Neuron (in vitro differentiated cells): ENCODE results near the gene GRIA2.

Experiments used
- H2AFZ ChIP-seq: one replicate; pipeline ENCODE4 v1.6.1; 2013; ENCODE audit warnings: low read depth, mild to moderate bottlenecking, inconsistent platforms, low read length, moderate library complexity
- H3K27me3 ChIP-seq: one replicate; pipeline ENCODE4 v1.6.1; 2013; ENCODE audit warnings: low read length; ENCODE audit not compliant: insufficient read depth
- H3K36me3 ChIP-seq: one replicate; pipeline ENCODE4 v1.6.1; 2013; ENCODE audit warnings: low read length; ENCODE audit not compliant: insufficient read depth
- H3K4me1 ChIP-seq: one replicate; pipeline ENCODE4 v1.6.1; 2013; ENCODE audit warnings: low read length; ENCODE audit not compliant: insufficient read depth
- H3K4me3 ChIP-seq: 2 replicates; pipeline ENCODE4 v1.5.1; 2013; ENCODE audit warnings: mild to moderate bottlenecking, low read length, moderate library complexity
- H3K9me3 ChIP-seq: one replicate; pipeline ENCODE4 v1.6.1; 2013; ENCODE audit warnings: low read length

GRIA2 gene

GRCh38 chr4:157280673-157281072, 60.1 kb downstream of the GRIA2 start:
- H2AFZ ChIP-seq = no peak overlapping the region
- H3K27me3 ChIP-seq = no peaks in the 10 kb centered on the region
- H3K9me3 ChIP-seq = no peaks in the 10 kb centered on the region
- no peak overlapping the region for H3K4me3 ChIP-seq
- H3K4me1 ChIP-seq = no peaks in the 10 kb centered on the region
- H3K36me3 ChIP-seq = no peaks in the 10 kb centered on the region

GRCh38 chr4:157282019-157282418, 61.5 kb downstream of the GRIA2 start:
- Histone ChIP-seq H3K36me3 (no peaks in the 10 kb centered on the region), H3K27me3 (no peaks in the 10 kb centered on the region), H3K4me1 (no peaks in the 10 kb centered on the region), H3K9me3 (no peaks in the 10 kb centered on the region), H3K4me3 (no peak overlapping the region), H2AFZ (no peak overlapping the region)

DNA sequence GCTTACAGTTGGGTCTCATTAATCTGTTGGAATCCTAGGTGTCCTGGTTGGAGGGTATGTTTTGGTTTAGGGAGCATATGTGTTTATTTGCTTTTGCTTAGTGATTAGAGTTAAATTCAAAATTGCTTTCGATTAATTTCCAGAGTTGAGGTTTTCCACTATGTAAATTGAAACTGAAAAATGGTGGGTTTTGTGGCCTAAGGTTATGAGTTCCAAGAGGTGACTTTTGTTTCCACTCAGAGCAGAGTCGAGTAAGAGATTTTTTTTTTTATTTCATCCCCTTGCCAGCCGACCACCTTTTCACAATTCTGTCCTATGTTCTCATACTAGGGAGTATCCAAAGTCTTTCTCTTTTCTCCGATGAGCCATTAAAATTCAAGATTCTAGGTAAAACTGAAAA, 66.9 kb downstream of the GRIA2 start:
- Histone ChIP-seq H3K4me3 (no peak overlapping the region), H2AFZ (no peak overlapping the region), H3K4me1 (peaks cover 2% of the 10 kb centered on the region), H3K27me3 (no peaks in the 10 kb centered on the region), H3K9me3 (no peaks in the 10 kb centered on the region), H3K36me3 (no peaks in the 10 kb centered on the region)

- H3K9me3 ChIP-seq = no peaks in the 10 kb centered on the region
- H3K4me3 ChIP-seq = no peak overlapping the region
- H3K36me3 ChIP-seq = no peaks in the 10 kb centered on the region
- no peaks in the 10 kb centered on the region for H3K27me3 ChIP-seq
- peaks cover 2% of the 10 kb centered on the region for H3K4me1 ChIP-seq
- H2AFZ ChIP-seq = no peak overlapping the region
Measured at GRCh38 chr4:157290622-157291021, 70.1 kb downstream of the GRIA2 start.

GRCh38 chr4:157291071-157291470, 70.5 kb downstream of the GRIA2 start:
- Histone ChIP-seq H3K4me3 (no peak overlapping the region), H3K9me3 (no peaks in the 10 kb centered on the region), H3K27me3 (no peaks in the 10 kb centered on the region), H3K36me3 (no peaks in the 10 kb centered on the region), H2AFZ (no peak overlapping the region), H3K4me1 (peaks cover 2% of the 10 kb centered on the region)

DNA sequence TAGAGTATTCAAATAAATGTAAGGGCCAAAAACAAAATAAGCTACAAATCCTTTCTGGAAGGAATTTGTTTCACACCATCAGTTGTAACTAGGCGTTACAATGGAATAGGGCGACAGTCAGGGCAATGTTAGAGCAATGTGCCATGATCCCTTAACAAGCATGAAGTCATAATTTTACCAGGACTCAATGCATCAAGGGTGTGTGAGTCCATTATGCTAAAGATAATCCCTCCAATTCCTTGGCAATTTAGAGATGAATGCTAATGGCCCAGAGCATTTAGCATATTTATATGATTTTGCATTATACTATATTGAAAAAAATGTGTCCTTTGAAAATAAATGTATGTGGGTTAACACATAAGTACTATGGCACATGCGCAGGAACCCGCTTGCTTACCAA, 73.1 kb downstream of the GRIA2 start:
- H3K9me3 ChIP-seq = no peaks in the 10 kb centered on the region
- no peaks in the 10 kb centered on the region for H3K27me3 ChIP-seq
- no peaks in the 10 kb centered on the region for H3K36me3 ChIP-seq
- peaks cover 2% of the 10 kb centered on the region for H3K4me1 ChIP-seq
- no peak overlapping the region for H3K4me3 ChIP-seq
- H2AFZ ChIP-seq = no peak overlapping the region

DNA sequence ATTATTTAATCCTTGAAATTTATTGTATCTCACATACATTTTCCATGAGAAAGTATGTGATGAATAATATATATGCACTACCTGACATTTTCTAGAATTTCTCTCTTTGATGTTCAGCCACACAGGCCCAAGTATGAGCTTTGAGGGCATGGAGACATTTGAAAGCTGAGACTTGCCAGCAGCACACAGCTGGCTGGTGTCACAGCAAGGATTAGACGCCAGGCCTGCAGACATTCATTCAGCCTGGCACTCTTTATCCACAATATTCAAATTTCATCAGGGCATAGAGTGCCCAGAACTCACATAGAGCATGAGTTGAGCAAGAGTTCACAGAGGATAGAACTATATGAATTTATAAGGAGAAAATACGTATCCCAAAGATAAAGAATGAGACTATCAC, 74.0 kb downstream of the GRIA2 start:
- Histone ChIP-seq H3K27me3 (no peaks in the 10 kb centered on the region), H3K36me3 (no peaks in the 10 kb centered on the region), H3K4me1 (peaks cover 2% of the 10 kb centered on the region), H3K4me3 (no peak overlapping the region), H3K9me3 (no peaks in the 10 kb centered on the region), H2AFZ (no peak overlapping the region)

DNA sequence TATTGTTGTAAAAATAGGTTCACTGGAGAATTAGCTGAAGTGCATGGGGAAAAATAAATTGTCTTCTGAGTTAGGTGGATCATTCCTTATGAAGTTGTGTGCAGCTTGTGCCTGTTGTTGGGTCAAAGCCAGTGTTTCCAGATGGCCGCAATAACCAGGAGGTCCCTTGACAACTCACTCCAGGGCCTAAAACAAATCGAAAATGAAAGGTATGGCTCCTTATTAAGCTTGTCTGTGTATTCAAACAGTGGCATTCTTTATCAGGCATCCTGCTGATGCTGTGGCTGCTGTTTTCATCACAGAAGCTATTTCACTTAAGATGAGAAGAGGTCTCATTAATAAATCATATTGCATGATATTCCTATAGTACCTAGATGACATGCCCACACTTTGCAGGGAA, 80.2 kb downstream of the GRIA2 start:
- H3K4me1 ChIP-seq = no peaks in the 10 kb centered on the region
- H3K27me3 ChIP-seq = no peaks in the 10 kb centered on the region
- H3K9me3 ChIP-seq = no peaks in the 10 kb centered on the region
- no peak overlapping the region for H3K4me3 ChIP-seq
- no peaks in the 10 kb centered on the region for H3K36me3 ChIP-seq
- H2AFZ ChIP-seq = no peak overlapping the region

- H3K27me3 ChIP-seq = no peaks in the 10 kb centered on the region
- H2AFZ ChIP-seq = no peak overlapping the region
- no peak overlapping the region for H3K4me3 ChIP-seq
- no peaks in the 10 kb centered on the region for H3K36me3 ChIP-seq
- no peaks in the 10 kb centered on the region for H3K9me3 ChIP-seq
- H3K4me1 ChIP-seq = no peaks in the 10 kb centered on the region
Measured at GRCh38 chr4:157303471-157303960, 83.0 kb downstream of the GRIA2 start.

DNA sequence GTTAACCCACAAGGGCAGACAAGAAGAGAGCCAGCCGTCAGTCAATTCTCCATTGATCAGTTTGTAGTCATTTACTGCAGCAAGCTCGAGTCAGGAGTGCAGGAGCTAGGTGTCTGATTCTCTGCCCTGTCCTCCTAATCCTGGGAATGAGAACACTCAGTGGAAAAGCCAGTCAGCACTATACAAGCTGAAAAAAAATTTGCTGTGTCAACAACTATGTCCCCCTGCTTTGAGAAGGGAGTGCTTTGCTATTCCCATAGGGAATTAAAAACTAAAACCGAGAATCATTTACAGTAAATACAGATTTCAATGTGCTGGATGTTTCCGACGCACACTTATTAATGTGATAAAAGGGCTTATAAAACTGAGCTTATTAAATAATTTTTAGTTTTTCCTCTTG, 84.2 kb downstream of the GRIA2 start:
- no peaks in the 10 kb centered on the region for H3K27me3 ChIP-seq
- no peak overlapping the region for H3K4me3 ChIP-seq
- H3K9me3 ChIP-seq = no peaks in the 10 kb centered on the region
- H3K36me3 ChIP-seq = no peaks in the 10 kb centered on the region
- no peak overlapping the region for H2AFZ ChIP-seq
- H3K4me1 ChIP-seq = no peaks in the 10 kb centered on the region

- no peaks in the 10 kb centered on the region for H3K27me3 ChIP-seq
- H3K36me3 ChIP-seq = no peaks in the 10 kb centered on the region
- H3K9me3 ChIP-seq = no peaks in the 10 kb centered on the region
- H3K4me1 ChIP-seq = no peaks in the 10 kb centered on the region
- no peak overlapping the region for H2AFZ ChIP-seq
- H3K4me3 ChIP-seq = no peak overlapping the region
Measured at GRCh38 chr4:157312702-157313101, 92.2 kb downstream of the GRIA2 start.

GRCh38 chr4:157314906-157315305, 94.4 kb downstream of the GRIA2 start:
- Histone ChIP-seq H2AFZ (no peak overlapping the region), H3K9me3 (no peaks in the 10 kb centered on the region), H3K4me3 (no peak overlapping the region), H3K4me1 (no peaks in the 10 kb centered on the region), H3K36me3 (no peaks in the 10 kb centered on the region), H3K27me3 (no peaks in the 10 kb centered on the region)

DNA sequence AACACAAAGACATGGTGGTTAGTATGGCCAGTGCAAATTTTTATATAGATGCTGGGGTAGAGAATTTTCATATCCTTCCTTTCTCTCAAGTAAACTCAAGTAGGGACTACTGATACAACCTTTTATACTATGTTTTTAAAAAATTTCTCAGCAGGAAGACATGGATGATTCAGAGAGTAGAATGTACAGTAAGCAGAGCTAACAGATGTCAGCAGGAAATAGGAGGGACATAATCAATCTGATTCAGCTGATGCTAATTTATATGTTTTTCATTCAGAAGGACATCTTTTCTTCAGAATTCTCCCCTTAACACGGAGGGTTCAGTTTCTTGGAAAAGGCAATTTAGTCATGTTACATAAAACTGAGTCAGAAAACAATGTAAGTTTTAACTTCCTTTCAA, 95.4 kb downstream of the GRIA2 start:
- Histone ChIP-seq H3K27me3 (no peaks in the 10 kb centered on the region), H3K4me1 (no peaks in the 10 kb centered on the region), H2AFZ (no peak overlapping the region), H3K9me3 (no peaks in the 10 kb centered on the region), H3K4me3 (no peak overlapping the region), H3K36me3 (no peaks in the 10 kb centered on the region)

GRCh38 chr4:157320092-157320491, 99.6 kb downstream of the GRIA2 start:
- H3K4me1 ChIP-seq = peaks cover 5% of the 10 kb centered on the region
- H3K9me3 ChIP-seq = no peaks in the 10 kb centered on the region
- no peaks in the 10 kb centered on the region for H3K27me3 ChIP-seq
- H2AFZ ChIP-seq = no peak overlapping the region
- H3K4me3 ChIP-seq = no peak overlapping the region
- no peaks in the 10 kb centered on the region for H3K36me3 ChIP-seq
